Bronchial epithelial cell (primary cell): ENCODE results near the gene EIF4G1. TPM values are rescaled to one million over a fixed set of nuclear protein-coding genes. Genes with fewer than 3 reads are reported as not detected.

Experiments used
- DNase-seq: peaks from one replicate; pipeline ENCODE4 v3.0.0-alpha.2; 2010; ENCODE audit warnings: low read depth
- FAIRE-seq: peaks from 2 replicates; lab custom pipeline; 2011; peaks lifted over from hg19 to GRCh38; lab: Jason Lieb, UNC
- H3K27me3 ChIP-seq: 2 replicates; pipeline ENCODE4 v1.5.1; 2011; ENCODE audit warnings: low read length; ENCODE audit not compliant: control insufficient read depth, insufficient read depth
- H3K36me3 ChIP-seq: 2 replicates; pipeline ENCODE4 v1.5.1; 2011; ENCODE audit warnings: low read length; ENCODE audit not compliant: control insufficient read depth, insufficient read depth
- H3K4me3 ChIP-seq: 2 replicates; pipeline ENCODE4 v1.5.1; 2011; ENCODE audit warnings: mild to moderate bottlenecking, low read depth, low read length, control low read depth
- total RNA-seq: library from RNA; depleted of rRNA; stranded (reverse); fragments of >200 nt; gene quantifications from 2 replicates; pipeline ENCODE4 v1.2.1, GENCODE V29; 2014
- TF ChIP-seq, protein P1 (sequence below): IDR thresholded peaks from 2 replicates; pipeline ENCODE4 v1.5.1; 2011; ENCODE audit warnings: mild to moderate bottlenecking, moderate library complexity, low read length, control low read depth, inconsistent platforms; ENCODE audit not compliant: insufficient read depth, severe bottlenecking

EIF4G1 gene
- total RNA-seq, 1 donor from 2014 or later: 244 TPM

DNA sequence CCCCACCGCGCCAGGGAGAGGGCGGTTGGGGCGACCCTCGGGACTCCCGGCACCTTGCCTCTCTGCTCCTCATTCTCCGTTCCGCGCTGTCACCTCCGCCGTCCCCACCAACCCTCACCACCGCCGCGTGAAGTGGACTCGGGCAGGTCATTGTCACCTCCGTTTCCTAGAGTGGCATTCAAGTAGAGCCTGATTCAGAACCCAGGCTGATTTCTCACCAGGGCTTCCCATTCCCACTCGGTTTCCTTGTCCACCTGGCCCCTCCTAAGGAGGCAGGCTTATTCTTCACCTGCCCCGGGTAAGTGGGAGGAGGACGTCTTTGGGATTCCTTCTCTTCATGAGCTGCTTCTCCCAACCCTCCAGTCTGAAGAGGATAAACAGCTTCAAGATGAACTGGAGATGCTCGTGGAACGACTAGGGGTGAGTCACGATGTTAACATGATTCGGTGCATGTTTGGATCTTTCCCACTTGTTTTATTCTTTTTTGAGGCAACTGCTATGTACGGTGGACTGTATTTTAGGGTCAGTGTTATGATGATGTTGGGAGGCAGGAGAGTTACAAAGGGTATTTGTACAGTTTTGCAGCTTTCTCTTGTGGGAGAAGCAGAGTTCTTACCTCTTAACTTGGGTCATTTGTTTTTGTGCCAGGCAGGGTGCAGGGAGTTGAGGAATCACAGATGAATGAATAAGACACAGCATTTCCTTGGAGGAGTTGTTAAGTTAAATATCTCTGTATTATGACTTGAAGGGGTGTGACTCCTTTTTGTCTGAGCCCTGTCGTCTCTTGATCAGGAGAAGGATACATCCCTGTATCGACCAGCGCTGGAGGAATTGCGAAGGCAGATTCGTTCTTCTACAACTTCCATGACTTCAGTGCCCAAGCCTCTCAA lies 14.7 kb upstream of the EIF4G1 start:
- peaks cover 29% of the 10 kb centered on the region for H3K36me3 ChIP-seq
- peak; percentile 65 for DNase-seq
- TF ChIP-seq, protein P1, sequence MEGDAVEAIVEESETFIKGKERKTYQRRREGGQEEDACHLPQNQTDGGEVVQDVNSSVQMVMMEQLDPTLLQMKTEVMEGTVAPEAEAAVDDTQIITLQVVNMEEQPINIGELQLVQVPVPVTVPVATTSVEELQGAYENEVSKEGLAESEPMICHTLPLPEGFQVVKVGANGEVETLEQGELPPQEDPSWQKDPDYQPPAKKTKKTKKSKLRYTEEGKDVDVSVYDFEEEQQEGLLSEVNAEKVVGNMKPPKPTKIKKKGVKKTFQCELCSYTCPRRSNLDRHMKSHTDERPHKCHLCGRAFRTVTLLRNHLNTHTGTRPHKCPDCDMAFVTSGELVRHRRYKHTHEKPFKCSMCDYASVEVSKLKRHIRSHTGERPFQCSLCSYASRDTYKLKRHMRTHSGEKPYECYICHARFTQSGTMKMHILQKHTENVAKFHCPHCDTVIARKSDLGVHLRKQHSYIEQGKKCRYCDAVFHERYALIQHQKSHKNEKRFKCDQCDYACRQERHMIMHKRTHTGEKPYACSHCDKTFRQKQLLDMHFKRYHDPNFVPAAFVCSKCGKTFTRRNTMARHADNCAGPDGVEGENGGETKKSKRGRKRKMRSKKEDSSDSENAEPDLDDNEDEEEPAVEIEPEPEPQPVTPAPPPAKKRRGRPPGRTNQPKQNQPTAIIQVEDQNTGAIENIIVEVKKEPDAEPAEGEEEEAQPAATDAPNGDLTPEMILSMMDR: no peak
- H3K27me3 ChIP-seq: no peaks in the 10 kb centered on the region
- H3K4me3 ChIP-seq: peak overlapping the region; percentile 81
- FAIRE-seq: no peak

DNA sequence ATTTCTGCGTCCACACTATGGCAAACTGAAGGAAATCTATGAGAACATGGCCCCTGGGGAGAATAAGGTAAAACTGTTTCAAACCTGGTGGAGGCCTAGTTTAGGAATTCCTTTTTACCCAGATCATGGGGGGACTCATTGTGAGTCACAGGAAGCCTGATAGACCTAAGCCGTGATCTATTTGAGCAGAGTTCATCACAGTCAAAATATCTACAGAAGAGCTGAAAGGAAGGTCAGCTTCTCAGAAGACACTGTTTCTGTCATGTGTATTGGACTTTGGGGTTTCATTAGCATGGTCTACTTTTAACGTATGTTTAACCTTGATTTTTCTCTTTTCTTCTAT lies 14.1 kb upstream of the EIF4G1 start:
- no peak for FAIRE-seq
- Histone ChIP-seq H3K27me3 (no peaks in the 10 kb centered on the region), H3K36me3 (peaks cover 29% of the 10 kb centered on the region), H3K4me3 (no peak overlapping the region)
- DNase-seq: peak; percentile 84
- TF ChIP-seq, protein P1: no peak

DNA sequence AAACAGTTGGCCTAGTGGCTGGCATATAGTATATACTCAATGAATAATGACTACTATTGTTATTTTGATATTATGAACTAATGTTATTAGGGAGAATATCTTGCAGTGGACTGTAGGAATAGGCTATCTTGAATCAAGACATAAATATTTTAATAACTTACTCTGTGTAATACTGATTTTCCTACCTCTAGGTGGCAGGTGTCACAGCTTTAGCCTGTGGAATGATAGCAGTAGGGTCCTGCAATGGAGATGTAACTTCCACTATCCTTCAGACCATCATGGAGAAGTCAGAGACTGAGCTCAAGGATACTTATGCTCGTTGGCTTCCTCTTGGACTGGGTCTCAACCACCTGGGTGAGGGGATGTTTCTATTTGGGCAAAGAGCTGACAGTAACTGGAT lies 8.8 kb upstream of the EIF4G1 start:
- DNase-seq (peak; percentile 12), FAIRE-seq (peak; percentile 64)
- H3K36me3 ChIP-seq: peaks cover 47% of the 10 kb centered on the region

GRCh38 chr3:184306341-184306972 lies 7.9 kb upstream of the EIF4G1 start:
- Histone ChIP-seq H3K27me3 (no peaks in the 10 kb centered on the region), H3K36me3 (peaks cover 44% of the 10 kb centered on the region), H3K4me3 (no peak overlapping the region)
- no peak for DNase-seq
- TF ChIP-seq, protein P1: no peak
- no peak for FAIRE-seq

More for the DNA sequence above, 8.8 kb upstream of the EIF4G1 start:
- TF ChIP-seq, protein P1: peak; percentile 14
- Histone ChIP-seq H3K27me3 (no peaks in the 10 kb centered on the region), H3K4me3 (no peak overlapping the region)

- DNase-seq: no peak
- TF ChIP-seq, protein P1: no peak
- FAIRE-seq: no peak
- Histone ChIP-seq H3K27me3 (no peaks in the 10 kb centered on the region), H3K4me3 (no peak overlapping the region), H3K36me3 (peaks cover 32% of the 10 kb centered on the region)
Measured at GRCh38 chr3:184307915-184308314, 6.5 kb upstream of the EIF4G1 start.
